ENCODE measurements around the gene GTF3C5.
"Not testable (repeated sequence)": the region's sequence is repeated elsewhere in the genome, so short reads cannot be mapped to it uniquely, and the experiment has no call there.

The GTF3C5 gene

DNA sequence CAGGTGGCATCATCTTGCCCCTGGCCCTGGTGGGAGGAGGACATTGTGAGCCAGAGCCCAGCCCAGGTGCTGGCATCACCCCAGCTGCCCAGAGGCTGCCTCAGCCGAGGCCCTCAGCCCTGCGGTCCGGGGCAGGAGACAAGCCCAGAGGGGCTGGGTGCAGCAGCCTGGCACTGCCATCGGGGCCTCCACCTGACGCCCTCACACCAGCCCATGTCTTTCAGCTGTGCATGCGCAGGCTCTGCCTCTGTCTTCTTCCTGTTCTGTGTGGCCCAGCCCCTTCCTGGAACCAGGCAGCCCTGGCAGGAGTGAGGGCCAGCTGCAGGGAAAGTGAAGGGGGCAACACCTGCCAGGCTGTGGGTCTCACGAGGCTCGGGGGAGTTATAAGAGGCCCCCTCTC is 26.2 kb downstream of the GTF3C5 start:
- DNase-seq: no peak

- no peak for DNase-seq
Observed at GRCh38 chr9:133057553-133057952, 26.8 kb downstream of the GTF3C5 start.

DNA sequence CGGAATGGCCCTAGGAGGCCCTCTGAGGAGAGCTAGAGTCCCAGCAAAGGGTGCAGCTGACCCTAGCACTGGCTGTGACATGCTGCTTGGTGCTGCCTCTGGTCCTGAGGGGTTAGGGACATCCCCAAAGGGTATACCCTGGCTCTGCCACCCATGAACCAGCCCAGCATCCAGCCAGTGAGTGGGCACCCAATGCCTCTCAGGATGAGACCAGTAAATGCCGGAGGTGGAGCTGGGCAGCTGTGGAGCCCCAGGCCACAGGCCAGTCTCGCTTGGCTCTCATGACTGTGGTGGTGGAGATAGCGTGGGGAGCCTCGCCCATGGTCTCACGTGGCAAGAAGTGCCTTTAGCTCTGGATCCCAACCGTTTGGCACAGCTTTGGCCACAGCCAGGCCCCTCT is 27.3 kb downstream of the GTF3C5 start:
- DNase-seq: no peak

- DNase-seq: no peak
Observed at GRCh38 chr9:133058550-133059320, 27.9 kb downstream of the GTF3C5 start.

DNA sequence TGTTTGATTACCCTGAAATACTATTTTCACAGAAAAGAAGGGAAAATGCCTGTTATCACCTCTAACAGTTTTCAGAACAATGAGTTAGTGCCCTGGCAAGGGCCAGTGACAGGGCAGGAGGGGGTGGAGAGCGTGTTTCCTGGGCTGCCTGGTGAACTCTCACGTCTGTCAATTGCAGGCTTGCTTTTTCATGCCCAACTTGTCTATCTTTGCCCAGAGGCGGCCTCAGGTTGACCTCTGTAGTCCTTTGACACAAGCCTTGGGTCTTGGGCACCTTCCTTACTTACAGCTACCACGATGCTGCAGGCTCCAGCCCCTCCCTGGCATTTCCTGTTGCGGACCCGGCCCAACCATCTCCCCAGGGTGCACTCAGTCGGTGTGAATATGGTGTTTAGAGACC is 28.8 kb downstream of the GTF3C5 start:
- DNase-seq: no peak

DNA sequence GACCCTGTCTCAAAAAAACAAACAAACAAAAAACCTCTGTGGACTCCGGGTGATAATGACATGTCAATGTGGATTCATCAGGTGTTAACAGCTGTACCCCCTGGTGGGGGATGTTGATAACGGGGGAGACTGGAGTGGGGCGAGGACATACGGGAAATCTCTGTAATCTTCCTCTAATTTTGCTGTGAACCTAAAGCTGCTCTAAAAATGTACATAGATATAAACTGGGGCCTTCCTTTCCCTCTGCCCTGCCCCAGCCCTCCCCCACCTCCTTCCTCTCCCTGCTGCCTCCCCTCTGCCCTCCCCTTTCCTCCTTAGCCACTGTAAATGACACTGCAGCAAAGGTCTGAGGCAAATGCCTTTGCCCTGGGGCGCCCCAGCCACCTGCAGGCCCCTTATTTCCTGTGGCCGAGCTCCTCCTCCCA is 29.6 kb downstream of the GTF3C5 start:
- no peak for DNase-seq

- not testable (repeated sequence) for DNase-seq
Observed at GRCh38 chr9:133061019-133061763, 30.4 kb downstream of the GTF3C5 start.

DNA sequence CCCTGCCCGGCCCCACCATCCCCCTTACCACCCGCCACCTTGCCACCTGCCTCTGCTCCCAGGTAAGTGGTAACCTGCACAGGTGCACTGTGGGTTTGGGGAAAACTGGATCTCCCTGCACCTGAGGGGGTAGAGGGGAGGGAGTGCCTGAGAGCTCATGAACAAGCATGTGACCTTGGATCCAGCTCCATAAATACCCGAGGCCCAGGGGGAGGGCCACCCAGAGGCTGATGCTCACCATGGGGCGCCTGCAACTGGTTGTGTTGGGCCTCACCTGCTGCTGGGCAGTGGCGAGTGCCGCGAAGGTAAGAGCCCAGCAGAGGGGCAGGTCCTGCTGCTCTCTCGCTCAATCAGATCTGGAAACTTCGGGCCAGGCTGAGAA is 31.0 kb downstream of the GTF3C5 start, which contains the start of gene CEL:
Gene CEL, plus strand, starts transcription at position 218 of the 382 bp plus-strand sequence. Its CDS starts 22 bp downstream, at position 240.
- DNase-seq: not testable (repeated sequence)

GRCh38 chr9:133062569-133062968 is 31.8 kb downstream of the GTF3C5 start:
- not testable (repeated sequence) for DNase-seq

DNA sequence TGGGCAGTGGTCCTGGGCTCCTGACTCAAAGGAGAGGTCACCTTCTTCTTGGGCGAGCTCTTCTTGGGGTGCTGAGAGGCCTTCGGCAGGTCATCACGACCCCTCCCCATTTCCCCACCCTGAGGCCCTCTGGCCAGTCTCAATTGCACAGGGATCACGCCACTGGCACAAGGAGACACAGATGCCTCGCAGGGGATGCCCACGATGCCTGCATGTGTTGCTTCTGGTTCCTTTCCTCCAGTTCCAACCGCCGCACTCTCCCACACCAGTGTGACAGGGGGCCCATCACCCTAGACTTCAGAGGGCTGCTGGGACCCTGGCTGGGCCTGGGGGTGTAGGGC is 32.3 kb downstream of the GTF3C5 start:
- no peak for DNase-seq

- no peak for DNase-seq
Observed at GRCh38 chr9:133063500-133064231, 32.9 kb downstream of the GTF3C5 start.

- no peak for DNase-seq
Observed at GRCh38 chr9:133064241-133065069, 33.7 kb downstream of the GTF3C5 start.

GRCh38 chr9:133065070-133065388 is 34.2 kb downstream of the GTF3C5 start:
- no peak for DNase-seq

- no peak for DNase-seq
Observed at GRCh38 chr9:133066181-133066983, 35.6 kb downstream of the GTF3C5 start.

GRCh38 chr9:133067006-133067405 is 36.2 kb downstream of the GTF3C5 start:
- DNase-seq: no peak

DNA sequence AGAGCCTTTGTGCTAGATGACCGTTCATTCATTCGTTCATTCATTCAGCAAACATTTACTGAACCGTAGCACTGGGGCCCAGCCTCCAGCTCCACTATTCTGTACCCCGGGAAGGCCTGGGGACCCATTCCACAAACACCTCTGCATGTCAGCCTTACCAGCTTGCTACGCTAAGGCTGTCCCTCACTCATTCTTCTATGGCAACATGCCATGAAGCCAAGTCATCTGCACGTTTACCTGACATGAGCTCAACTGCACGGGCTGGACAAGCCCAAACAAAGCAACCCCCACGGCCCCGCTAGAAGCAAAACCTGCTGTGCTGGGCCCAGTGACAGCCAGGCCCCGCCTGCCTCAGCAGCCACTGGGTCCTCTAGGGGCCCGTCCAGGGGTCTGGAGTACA is 37.0 kb downstream of the GTF3C5 start:
- no peak for DNase-seq

GRCh38 chr9:133068431-133068830 is 37.6 kb downstream of the GTF3C5 start:
- not testable (repeated sequence) for DNase-seq

GRCh38 chr9:133070500-133070961 is 39.7 kb downstream of the GTF3C5 start:
- not testable (repeated sequence) for DNase-seq

GRCh38 chr9:133070985-133071384 is 40.2 kb downstream of the GTF3C5 start:
- DNase-seq: not testable (repeated sequence)

- no peak for DNase-seq
Observed at GRCh38 chr9:133071484-133072150, 40.8 kb downstream of the GTF3C5 start.

GRCh38 chr9:133072210-133072609 is 41.4 kb downstream of the GTF3C5 start:
- DNase-seq: not testable (repeated sequence)

All from NCI-H2081 treated with DMSO at 0.1 percent for 48 hours (cell line).